SHP77 treated with DMSO at 0.1 percent for 48 hours (cell line): ENCODE measurements around the gene PELI1.
"Not testable (repeated sequence)": the region's sequence is repeated elsewhere in the genome, so short reads cannot be mapped to it uniquely, and the experiment has no call there.

Experiments used
- DNase-seq: peaks from one replicate; lab custom pipeline; 2025; lab: John Stamatoyannopoulos, UW

Gene PELI1

GRCh38 chr2:64123740-64124139 lies 20.5 kb downstream of the PELI1 start:
- no peak for DNase-seq

- no peak for DNase-seq
These were observed 21.9 kb downstream of the PELI1 start for GRCh38 chr2:64122358-64122757.

DNA sequence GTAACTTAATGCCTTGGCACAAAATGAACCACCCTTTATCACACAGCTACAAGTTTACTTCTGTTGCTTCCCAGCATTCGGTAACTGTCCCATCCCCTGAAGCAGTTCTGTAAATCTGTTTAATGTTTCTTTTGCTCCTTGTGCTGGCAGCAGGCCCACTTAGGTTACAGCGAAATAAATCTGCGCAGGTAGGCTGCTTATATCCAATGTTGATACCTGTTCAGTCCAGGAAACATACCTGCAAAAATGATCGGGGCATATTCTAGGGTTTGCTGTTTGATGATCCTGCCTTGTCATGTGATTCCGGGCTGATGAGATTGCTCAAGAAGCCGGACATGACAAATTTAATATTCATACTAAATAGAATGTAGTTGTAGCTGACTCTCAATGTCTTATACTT lies 23.3 kb downstream of the PELI1 start:
- no peak for DNase-seq

- no peak for DNase-seq
These were observed 24.2 kb downstream of the PELI1 start for GRCh38 chr2:64120008-64120407.

GRCh38 chr2:64119369-64119768 lies 24.9 kb downstream of the PELI1 start:
- no peak for DNase-seq

- no peak for DNase-seq
These were observed 28.2 kb downstream of the PELI1 start for GRCh38 chr2:64115808-64116598.

- DNase-seq, result no peak
These were observed 29.3 kb downstream of the PELI1 start for GRCh38 chr2:64114912-64115277.

DNA sequence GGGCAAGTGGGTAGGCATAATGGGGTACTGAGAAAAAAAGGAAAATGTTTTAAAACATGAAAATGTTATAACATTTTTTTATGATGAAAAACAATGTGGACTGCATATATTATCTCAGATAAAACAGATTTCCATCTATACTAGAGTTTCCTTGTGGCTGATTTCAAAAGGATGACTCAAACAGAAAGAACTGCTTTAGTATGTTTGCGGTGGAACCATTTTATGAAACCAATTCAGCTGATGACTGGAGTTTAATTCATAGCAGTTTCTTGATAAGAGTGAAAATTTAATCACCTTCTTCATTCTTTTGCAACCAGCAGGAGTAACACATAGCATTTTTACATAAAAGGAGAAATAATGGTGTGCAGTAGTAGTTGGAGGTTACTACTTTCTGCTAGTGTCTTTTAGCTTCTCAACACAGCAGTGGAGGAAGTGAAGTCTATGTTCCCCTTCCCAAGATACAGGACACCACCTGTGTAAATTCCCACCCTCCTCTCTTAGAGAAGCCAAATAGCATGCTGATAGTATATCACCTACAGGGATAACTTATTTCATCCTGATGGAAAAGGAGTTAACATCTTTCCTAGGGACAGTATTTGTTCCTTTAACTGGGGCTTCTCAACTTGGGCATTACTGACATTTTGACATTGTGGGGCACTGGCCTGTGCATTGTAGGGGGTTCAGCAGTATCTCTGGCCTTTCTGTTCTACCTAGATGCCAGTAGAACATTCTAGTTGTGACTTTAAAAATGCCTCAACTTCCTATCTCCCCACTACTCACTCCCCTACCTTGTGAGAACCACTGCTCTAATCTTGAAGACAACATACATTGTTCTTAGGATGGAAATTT lies 29.9 kb downstream of the PELI1 start:
- no peak for DNase-seq

DNA sequence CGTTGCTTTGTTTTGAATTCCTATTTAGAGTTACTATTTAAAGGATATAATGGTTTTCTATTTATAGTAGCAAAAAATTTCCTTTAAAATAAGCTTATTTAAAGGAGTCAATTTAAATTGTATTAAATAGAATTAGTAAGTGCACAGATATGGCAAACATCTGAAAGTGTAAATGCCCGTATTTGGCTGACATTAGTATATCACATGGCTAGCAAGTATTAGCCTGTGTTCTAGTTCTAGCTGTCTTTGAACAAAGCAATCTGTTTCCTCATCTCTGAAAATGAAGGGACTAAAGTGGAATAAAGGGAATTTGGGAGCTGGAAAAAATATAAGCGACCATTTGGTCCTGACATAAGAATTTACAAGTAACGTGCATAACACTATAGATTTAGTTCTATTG lies 32.2 kb downstream of the PELI1 start:
- DNase-seq, result no peak

DNA sequence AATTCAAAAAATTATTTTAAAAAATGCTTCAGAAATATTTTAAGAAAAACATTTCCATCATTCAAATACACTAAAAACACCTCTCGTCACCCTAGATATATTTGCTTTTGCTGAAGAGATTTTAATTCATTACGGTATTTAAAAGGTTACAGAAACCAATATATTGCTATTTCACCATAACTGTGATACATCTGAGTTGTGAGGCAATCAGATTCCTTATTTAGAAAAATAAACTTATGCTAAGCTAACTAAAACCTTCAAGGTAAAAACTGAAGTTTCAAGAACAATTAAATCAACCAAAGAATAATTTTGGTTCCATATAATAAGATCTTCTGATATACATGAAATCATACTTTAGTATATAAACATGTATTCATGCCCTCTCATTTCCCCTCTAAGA lies 32.8 kb downstream of the PELI1 start:
- no peak for DNase-seq

- no peak for DNase-seq
These were observed 35.5 kb downstream of the PELI1 start for GRCh38 chr2:64108666-64109241.

GRCh38 chr2:64106481-64106880 lies 37.7 kb downstream of the PELI1 start:
- no peak for DNase-seq

GRCh38 chr2:64105670-64106461 lies 38.4 kb downstream of the PELI1 start:
- no peak for DNase-seq

GRCh38 chr2:64104933-64105332 lies 39.3 kb downstream of the PELI1 start:
- DNase-seq, result no peak

GRCh38 chr2:64102736-64103135 lies 41.5 kb downstream of the PELI1 start:
- DNase-seq, result not testable (repeated sequence)

DNA sequence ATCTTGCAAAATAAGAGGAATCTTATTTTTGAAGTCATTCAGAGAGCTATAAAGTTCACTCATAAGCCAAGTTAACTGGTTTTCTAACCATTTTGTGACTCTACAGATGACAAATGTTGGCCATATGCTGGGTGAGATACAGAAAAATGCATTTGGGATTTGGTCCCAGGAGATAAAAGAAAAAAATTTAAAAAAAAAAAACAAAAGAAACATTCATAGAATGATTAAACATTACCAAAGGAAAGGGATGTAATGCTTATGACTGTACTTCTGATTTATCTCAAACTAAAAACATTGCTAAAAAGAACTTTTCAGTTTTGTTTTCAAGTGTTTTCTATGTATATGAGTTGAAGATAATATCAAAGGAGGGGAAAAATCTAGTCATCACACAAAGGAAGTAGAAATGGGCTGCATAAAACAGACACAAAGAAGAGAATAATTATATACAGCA lies 43.1 kb downstream of the PELI1 start:
- DNase-seq, result no peak

- not testable (repeated sequence) for DNase-seq
These were observed 43.6 kb downstream of the PELI1 start for GRCh38 chr2:64100584-64100983.

DNA sequence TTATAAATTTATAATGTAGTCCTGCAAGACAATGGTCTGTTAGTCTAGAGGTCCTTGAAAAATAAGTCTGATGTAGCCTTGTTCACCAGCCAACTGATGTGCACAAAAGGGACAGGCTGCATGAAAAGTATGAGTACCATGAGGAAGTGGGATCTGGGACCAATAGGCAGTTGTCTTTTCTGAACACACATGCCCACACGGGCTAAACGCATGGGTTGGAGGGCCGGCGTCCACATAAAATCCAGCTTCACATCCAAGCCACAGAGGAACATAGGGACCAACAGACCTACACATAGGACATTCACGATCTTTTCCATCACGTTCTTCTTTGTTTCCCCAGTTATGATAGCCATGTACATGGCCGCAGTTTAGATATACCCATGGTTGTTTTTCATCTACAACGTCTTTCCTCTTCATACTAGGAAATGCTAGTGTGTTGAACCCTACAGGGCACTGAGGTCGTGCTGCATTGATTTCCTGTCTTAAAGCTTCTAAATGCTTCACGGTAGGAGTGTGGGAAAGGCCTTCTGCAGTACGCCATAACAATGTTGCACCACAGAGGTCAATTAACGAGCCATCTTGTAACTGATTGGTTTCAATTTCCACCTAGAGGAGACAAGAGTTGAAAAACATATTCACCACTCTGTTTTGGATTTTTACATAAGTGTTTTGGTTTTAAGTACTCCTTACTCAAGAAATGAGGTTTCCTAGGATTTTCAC lies 49.4 kb downstream of the PELI1 start:
- no peak for DNase-seq

GRCh38 chr2:64093341-64093740 lies 50.9 kb downstream of the PELI1 start:
- no peak for DNase-seq

GRCh38 chr2:64092502-64092901 lies 51.7 kb downstream of the PELI1 start:
- DNase-seq, result no peak

DNA sequence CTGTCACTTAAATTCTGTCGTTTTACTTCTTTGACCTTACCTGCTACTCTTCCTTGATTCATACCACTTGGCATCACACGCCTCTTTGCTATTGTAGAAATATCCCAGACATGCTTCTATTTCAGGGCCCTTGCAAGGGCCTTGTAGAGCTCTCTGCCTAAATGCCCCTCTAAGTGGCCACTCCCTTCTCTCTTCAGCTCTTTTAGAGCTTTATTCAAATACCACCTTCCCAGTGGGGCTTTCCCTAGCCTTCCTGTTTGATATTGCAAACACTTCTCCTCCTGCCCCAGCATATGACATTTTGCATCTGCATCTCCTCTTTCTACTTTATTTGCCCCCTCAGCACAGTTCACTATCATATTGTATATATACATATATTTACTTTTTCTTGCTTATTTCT lies 54.0 kb downstream of the PELI1 start:
- no peak for DNase-seq
